BJ (cell line): ENCODE results near the gene LIPH. TPM values are rescaled to one million over a fixed set of nuclear protein-coding genes. Genes with fewer than 3 reads are reported as not detected.

Experiments used
- CTCF ChIA-PET: fragments of 350-600 bp; formaldehyde crosslinking; extraction: SDS; loops from one replicate; lab custom pipeline; 2021; ENCODE audit warnings: antibody characterized with exemption, inconsistent platforms; lab: Yijun Ruan, JAX
- POLR2A ChIA-PET: fragments of 300-600 bp; sonication (Branson Sonifier 250); formaldehyde crosslinking; extraction: SDS; loops from one replicate; lab custom pipeline; 2021; ENCODE audit warnings: antibody characterized with exemption; lab: Charles Lee
- DNase-seq: peaks from one replicate; pipeline ENCODE4 v3.0.0-alpha.2; 2011; ENCODE audit warnings: low read depth
- H3K27me3 ChIP-seq: 2 replicates; pipeline ENCODE4 v1.6.0; 2011; ENCODE audit warnings: low read length; ENCODE audit not compliant: control insufficient read depth, insufficient read depth
- H3K36me3 ChIP-seq: 2 replicates; pipeline ENCODE4 v1.5.1; 2011; ENCODE audit warnings: low read length; ENCODE audit not compliant: control insufficient read depth, insufficient read depth
- H3K4me3 ChIP-seq: 2 replicates; pipeline ENCODE4 v1.5.1; 2011; ENCODE audit warnings: low read depth, mild to moderate bottlenecking, control low read depth, low read length
- polyA plus RNA-seq: library from polyadenylated mRNA; depleted of rRNA; stranded (reverse); fragments of >200 nt; gene quantifications from 2 replicates; pipeline ENCODE4 v1.2.3, GENCODE V29; 2011
- TF ChIP-seq, protein P1 (sequence below): IDR thresholded peaks from 2 replicates; pipeline ENCODE4 v1.5.1; 2011; ENCODE audit warnings: low read depth, mild to moderate bottlenecking, control low read depth, inconsistent platforms, low read length, moderate library complexity; ENCODE audit not compliant: insufficient read depth

LIPH gene
- polyA plus RNA-seq, 1 experiment, result 0.17 TPM

DNA sequence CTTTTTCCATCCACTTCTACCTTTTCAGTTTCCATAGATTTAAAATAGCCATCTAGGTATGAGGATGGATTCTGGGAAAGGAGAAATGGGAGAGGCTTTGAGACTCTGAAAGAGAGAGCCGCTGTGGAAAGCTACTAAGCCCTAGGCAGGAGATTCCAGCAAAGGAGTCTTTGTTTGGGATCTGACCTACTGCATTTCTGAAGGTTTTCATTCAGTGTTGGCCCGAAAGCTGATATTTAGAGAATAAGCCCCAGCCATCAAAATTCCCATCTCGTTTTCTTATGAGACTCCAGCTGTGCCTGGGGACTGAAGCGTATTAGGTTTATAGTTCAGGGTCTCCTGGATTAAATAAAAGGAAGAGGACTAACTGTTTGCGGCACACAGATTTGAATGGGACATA, 19.5 kb downstream of the LIPH start:
- H3K27me3 ChIP-seq, result no peaks in the 10 kb centered on the region
- POLR2A ChIA-PET, result no interaction called here
- DNase-seq, result no peak
- TF ChIP-seq, protein P1, sequence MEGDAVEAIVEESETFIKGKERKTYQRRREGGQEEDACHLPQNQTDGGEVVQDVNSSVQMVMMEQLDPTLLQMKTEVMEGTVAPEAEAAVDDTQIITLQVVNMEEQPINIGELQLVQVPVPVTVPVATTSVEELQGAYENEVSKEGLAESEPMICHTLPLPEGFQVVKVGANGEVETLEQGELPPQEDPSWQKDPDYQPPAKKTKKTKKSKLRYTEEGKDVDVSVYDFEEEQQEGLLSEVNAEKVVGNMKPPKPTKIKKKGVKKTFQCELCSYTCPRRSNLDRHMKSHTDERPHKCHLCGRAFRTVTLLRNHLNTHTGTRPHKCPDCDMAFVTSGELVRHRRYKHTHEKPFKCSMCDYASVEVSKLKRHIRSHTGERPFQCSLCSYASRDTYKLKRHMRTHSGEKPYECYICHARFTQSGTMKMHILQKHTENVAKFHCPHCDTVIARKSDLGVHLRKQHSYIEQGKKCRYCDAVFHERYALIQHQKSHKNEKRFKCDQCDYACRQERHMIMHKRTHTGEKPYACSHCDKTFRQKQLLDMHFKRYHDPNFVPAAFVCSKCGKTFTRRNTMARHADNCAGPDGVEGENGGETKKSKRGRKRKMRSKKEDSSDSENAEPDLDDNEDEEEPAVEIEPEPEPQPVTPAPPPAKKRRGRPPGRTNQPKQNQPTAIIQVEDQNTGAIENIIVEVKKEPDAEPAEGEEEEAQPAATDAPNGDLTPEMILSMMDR, result no peak
- CTCF ChIA-PET, result interaction anchor here (0.8 to 1.0 kb wide), 3 partner anchors 11 to 37 kb away, joined by 3 to 5 read pairs (median 3); no protein-coding TSS in a partner anchor
- H3K4me3 ChIP-seq, result no peak overlapping the region
- no peaks in the 10 kb centered on the region for H3K36me3 ChIP-seq

DNA sequence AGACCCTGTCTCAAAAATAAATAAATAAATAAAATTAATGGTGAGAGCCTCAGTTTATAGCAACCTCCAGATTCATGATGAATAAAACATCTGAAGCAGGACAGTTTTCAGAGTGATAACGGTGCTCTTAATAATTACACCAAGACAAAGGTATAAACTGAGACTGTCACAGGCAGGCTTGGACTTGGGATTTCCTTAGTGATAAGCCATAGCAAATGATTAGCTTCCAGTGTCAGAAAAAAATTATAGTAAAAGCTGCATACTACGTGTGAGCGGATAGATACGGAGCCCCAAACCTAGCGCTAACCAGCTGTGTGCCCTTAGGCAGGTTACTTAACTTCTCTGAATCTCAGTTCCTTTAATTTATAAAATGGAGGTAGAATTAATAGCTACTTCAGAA, 21.5 kb downstream of the LIPH start:
- TF ChIP-seq, protein P1, result no peak
- H3K27me3 ChIP-seq, result no peaks in the 10 kb centered on the region
- no peak for DNase-seq
- H3K4me3 ChIP-seq, result no peak overlapping the region
- ChIA-PET POLR2A (no interaction called here), CTCF (no interaction called here)
- H3K36me3 ChIP-seq, result no peaks in the 10 kb centered on the region

GRCh38 chr3:185528532-185528931, 23.9 kb downstream of the LIPH start:
- DNase-seq, result no peak
- Histone ChIP-seq H3K36me3 (no peaks in the 10 kb centered on the region), H3K27me3 (no peaks in the 10 kb centered on the region; the same call in 1 of the 2 replicates), H3K4me3 (no peak overlapping the region)
- ChIA-PET CTCF (interaction anchor here (0.6 kb wide), 1 partner anchor 105 kb away, joined by 3 read pairs; no protein-coding TSS in a partner anchor), POLR2A (no interaction called here)
- TF ChIP-seq, protein P1, result no peak

DNA sequence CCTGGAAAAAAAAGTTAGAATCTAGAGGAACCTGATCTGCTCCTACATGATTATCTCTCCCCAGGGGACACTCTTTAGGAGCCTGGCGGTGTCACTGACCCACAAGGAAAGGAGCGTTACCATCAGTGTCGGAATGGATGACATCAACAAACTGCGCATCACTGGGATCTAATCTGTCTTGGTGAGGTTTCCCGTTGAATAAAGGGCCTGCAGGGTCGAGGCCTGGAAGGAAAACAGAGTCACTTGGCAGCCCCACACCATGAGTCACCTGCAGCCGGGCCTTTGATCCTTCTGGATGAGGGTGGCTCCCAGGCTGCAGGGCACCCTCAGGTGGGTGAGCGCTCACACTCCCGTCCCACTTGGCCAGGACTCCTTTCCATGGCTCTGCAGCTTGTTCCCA, 25.0 kb downstream of the LIPH start:
- CTCF ChIA-PET, result interaction anchor here (1.9 kb wide), 1 partner anchor 32 kb away, joined by 5 read pairs; no protein-coding TSS in a partner anchor
- no peak for DNase-seq
- H3K4me3 ChIP-seq, result no peak overlapping the region
- TF ChIP-seq, protein P1, result no peak
- POLR2A ChIA-PET, result no interaction called here
- peaks cover 2% of the 10 kb centered on the region; the same call in 1 of the 2 replicates for H3K27me3 ChIP-seq
- no peaks in the 10 kb centered on the region for H3K36me3 ChIP-seq

- H3K36me3 ChIP-seq, result no peaks in the 10 kb centered on the region
- CTCF ChIA-PET, result interaction anchor here (1.9 kb wide), 1 partner anchor 33 kb away, joined by 5 read pairs; no protein-coding TSS in a partner anchor
- H3K4me3 ChIP-seq, result no peak overlapping the region
- TF ChIP-seq, protein P1, result no peak
- H3K27me3 ChIP-seq, result peaks cover 5% of the 10 kb centered on the region; the same call in 1 of the 2 replicates
- DNase-seq, result no peak
- POLR2A ChIA-PET, result no interaction called here
Measured at GRCh38 chr3:185526349-185526951, 25.9 kb downstream of the LIPH start.
